ENCODE measurements around the gene ZBTB7C. TPM values are rescaled to one million over a fixed set of nuclear protein-coding genes. Genes with fewer than 3 reads are reported as not detected.

The ZBTB7C gene
- total RNA-seq, 1 donor from 2014 or later = 0.99 TPM

- no peak for DNase-seq (ENCODE audit: low read depth)
These were observed 152.3 kb downstream of the ZBTB7C start for GRCh38 chr18:48256848-48257247.

GRCh38 chr18:48254077-48254602 is 155.0 kb downstream of the ZBTB7C start:
- DNase-seq (ENCODE audit: low read depth) = no peak

- DNase-seq (ENCODE audit: low read depth) = no peak
These were observed 156.7 kb downstream of the ZBTB7C start for GRCh38 chr18:48252525-48252924.

- no peak for DNase-seq (ENCODE audit: low read depth)
These were observed 158.3 kb downstream of the ZBTB7C start for GRCh38 chr18:48250918-48251317.

- DNase-seq (ENCODE audit: low read depth) = no peak
These were observed 158.7 kb downstream of the ZBTB7C start for GRCh38 chr18:48250362-48250907.

- no peak for DNase-seq (ENCODE audit: low read depth)
These were observed 159.3 kb downstream of the ZBTB7C start for GRCh38 chr18:48249854-48250253.

- no peak for DNase-seq (ENCODE audit: low read depth)
These were observed 164.7 kb downstream of the ZBTB7C start for GRCh38 chr18:48244530-48244929.

GRCh38 chr18:48238636-48239035 is 170.5 kb downstream of the ZBTB7C start:
- DNase-seq (ENCODE audit: low read depth) = no peak

- peak; percentile 67 for DNase-seq (ENCODE audit: low read depth)
These were observed 171.0 kb downstream of the ZBTB7C start for GRCh38 chr18:48238206-48238605.

GRCh38 chr18:48236822-48237221 is 172.4 kb downstream of the ZBTB7C start:
- peak; percentile 8 for DNase-seq (ENCODE audit: low read depth)

- DNase-seq (ENCODE audit: low read depth) = peak; percentile 45
These were observed 178.6 kb downstream of the ZBTB7C start for GRCh38 chr18:48230467-48231113.

GRCh38 chr18:48229552-48229981 is 179.6 kb downstream of the ZBTB7C start:
- DNase-seq (ENCODE audit: low read depth) = no peak

- DNase-seq (ENCODE audit: low read depth) = no peak
These were observed 180.3 kb downstream of the ZBTB7C start for GRCh38 chr18:48228841-48229240.

- DNase-seq (ENCODE audit: low read depth) = peak; percentile 72
These were observed 180.9 kb downstream of the ZBTB7C start for GRCh38 chr18:48228301-48228715.

- DNase-seq (ENCODE audit: low read depth) = peak; percentile 33
These were observed 182.0 kb downstream of the ZBTB7C start for GRCh38 chr18:48227206-48227605.

GRCh38 chr18:48226401-48226800 is 182.8 kb downstream of the ZBTB7C start:
- DNase-seq (ENCODE audit: low read depth) = no peak

- DNase-seq (ENCODE audit: low read depth) = peak; percentile 82
These were observed 187.1 kb downstream of the ZBTB7C start for GRCh38 chr18:48222118-48222517.

- DNase-seq (ENCODE audit: low read depth) = no peak
These were observed 189.2 kb downstream of the ZBTB7C start for GRCh38 chr18:48219810-48220499.

- no peak for DNase-seq (ENCODE audit: low read depth)
These were observed 190.0 kb downstream of the ZBTB7C start for GRCh38 chr18:48219037-48219809.

- DNase-seq (ENCODE audit: low read depth) = no peak
These were observed 190.7 kb downstream of the ZBTB7C start for GRCh38 chr18:48218285-48219022.
